GM23338 (cell line): Measurements from ENCODE around the gene AFAP1.

Source experiments
- EZH2 ChIP-seq: fragments of 200-600 bp; sonication (generic); IDR thresholded peaks from one replicate; pipeline ENCODE4 v1.8.0; 2017; ENCODE audit warnings: antibody characterized with exemption, mild to moderate bottlenecking, low read depth; ENCODE audit not compliant: unreplicated experiment
- EZH2phosphoT487 ChIP-seq: fragments of 200-600 bp; sonication (generic); IDR thresholded peaks from one replicate; pipeline ENCODE4 v1.8.1; 2018; ENCODE audit warnings: antibody characterized with exemption; ENCODE audit not compliant: unreplicated experiment
- JUNB ChIP-seq: IDR thresholded peaks from one replicate; pipeline ENCODE4 v1.6.1; 2016; ENCODE audit warnings: antibody characterized with exemption; ENCODE audit not compliant: unreplicated experiment
- NANOG ChIP-seq: IDR thresholded peaks from 2 replicates; pipeline ENCODE4 v1.6.1; 2016; ENCODE audit warnings: antibody characterized with exemption, borderline replicate concordance
- POLR2AphosphoS5 ChIP-seq: IDR thresholded peaks from 2 replicates; pipeline ENCODE4 v1.6.1; 2016; ENCODE audit warnings: antibody characterized with exemption, low read depth
- TF ChIP-seq, protein P1 (sequence below), 2 experiments: fragments of 200-600 bp in 1 of 2; sonication (generic) in 1 of 2; conservative IDR thresholded peaks; 2 replicates each; pipeline versions ENCODE4 v1.5.1 to v1.6.1; 2016 to 2017; ENCODE audit warnings: antibody characterized with exemption in 2 of 2, low read depth in 2 of 2, mild to moderate bottlenecking in 2 of 2, moderate library complexity in 1 of 2
- TF ChIP-seq, protein P2 (sequence below): IDR thresholded peaks from one replicate; pipeline ENCODE4 v1.6.1; 2018; ENCODE audit warnings: antibody characterized with exemption; ENCODE audit not compliant: unreplicated experiment

DNA sequence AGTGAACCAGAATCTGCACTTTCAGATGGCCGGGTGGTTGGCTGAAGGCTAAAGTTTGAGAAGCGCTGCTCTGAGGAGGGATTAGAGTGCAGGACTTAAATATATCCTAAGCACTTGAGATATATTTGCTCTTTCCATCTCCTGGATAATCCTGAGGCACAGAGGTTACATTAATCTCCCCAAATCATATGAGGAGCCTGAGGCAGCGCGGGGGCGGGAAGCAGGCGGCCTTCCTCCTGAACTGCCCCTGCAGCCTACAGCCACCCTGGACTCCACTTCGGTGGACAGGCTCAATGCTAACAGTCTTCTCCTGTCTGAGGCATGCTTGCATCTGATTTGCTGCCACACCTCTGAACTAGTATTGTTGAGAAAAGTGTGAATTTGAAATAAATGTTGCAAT is 72.5 kb downstream of the AFAP1 start:
- TF ChIP-seq EZH2 (no peak), EZH2phosphoT487 (no peak), JUNB (no peak), POLR2AphosphoS5 (no peak), NANOG (no peak)
- TF ChIP-seq, protein P1, sequence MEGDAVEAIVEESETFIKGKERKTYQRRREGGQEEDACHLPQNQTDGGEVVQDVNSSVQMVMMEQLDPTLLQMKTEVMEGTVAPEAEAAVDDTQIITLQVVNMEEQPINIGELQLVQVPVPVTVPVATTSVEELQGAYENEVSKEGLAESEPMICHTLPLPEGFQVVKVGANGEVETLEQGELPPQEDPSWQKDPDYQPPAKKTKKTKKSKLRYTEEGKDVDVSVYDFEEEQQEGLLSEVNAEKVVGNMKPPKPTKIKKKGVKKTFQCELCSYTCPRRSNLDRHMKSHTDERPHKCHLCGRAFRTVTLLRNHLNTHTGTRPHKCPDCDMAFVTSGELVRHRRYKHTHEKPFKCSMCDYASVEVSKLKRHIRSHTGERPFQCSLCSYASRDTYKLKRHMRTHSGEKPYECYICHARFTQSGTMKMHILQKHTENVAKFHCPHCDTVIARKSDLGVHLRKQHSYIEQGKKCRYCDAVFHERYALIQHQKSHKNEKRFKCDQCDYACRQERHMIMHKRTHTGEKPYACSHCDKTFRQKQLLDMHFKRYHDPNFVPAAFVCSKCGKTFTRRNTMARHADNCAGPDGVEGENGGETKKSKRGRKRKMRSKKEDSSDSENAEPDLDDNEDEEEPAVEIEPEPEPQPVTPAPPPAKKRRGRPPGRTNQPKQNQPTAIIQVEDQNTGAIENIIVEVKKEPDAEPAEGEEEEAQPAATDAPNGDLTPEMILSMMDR (conservative IDR thresholded peaks at IDR 0.05; ENCODE audit: low read depth in 2 of 2): no peak
- TF ChIP-seq, protein P2, sequence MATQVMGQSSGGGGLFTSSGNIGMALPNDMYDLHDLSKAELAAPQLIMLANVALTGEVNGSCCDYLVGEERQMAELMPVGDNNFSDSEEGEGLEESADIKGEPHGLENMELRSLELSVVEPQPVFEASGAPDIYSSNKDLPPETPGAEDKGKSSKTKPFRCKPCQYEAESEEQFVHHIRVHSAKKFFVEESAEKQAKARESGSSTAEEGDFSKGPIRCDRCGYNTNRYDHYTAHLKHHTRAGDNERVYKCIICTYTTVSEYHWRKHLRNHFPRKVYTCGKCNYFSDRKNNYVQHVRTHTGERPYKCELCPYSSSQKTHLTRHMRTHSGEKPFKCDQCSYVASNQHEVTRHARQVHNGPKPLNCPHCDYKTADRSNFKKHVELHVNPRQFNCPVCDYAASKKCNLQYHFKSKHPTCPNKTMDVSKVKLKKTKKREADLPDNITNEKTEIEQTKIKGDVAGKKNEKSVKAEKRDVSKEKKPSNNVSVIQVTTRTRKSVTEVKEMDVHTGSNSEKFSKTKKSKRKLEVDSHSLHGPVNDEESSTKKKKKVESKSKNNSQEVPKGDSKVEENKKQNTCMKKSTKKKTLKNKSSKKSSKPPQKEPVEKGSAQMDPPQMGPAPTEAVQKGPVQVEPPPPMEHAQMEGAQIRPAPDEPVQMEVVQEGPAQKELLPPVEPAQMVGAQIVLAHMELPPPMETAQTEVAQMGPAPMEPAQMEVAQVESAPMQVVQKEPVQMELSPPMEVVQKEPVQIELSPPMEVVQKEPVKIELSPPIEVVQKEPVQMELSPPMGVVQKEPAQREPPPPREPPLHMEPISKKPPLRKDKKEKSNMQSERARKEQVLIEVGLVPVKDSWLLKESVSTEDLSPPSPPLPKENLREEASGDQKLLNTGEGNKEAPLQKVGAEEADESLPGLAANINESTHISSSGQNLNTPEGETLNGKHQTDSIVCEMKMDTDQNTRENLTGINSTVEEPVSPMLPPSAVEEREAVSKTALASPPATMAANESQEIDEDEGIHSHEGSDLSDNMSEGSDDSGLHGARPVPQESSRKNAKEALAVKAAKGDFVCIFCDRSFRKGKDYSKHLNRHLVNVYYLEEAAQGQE: no peak
